Adrenal gland (tissue), 12 donors: Measurements from ENCODE around the gene LCOR. TPM values are rescaled to one million over a fixed set of nuclear protein-coding genes. Genes with fewer than 3 reads are reported as not detected.

ENCODE experiments used
- DNase-seq, 7 donors: peaks; one replicate each; pipeline ENCODE4 v3.0.0-alpha.2; 2019 to 2020
- H3K27ac ChIP-seq, 5 donors: fragments of 200-600 bp; sonication (generic) in 4 of 5; 1 replicate in 3 of 5; 2 replicates in 2 of 5; pipeline versions ENCODE4 v1.5.1 to v1.8.0; 2016 to 2020; ENCODE audit warnings: mild to moderate bottlenecking in 1 of 5
- H3K27me3 ChIP-seq: fragments of 200-600 bp; 2 replicates; pipeline ENCODE4 v1.8.0; 2021
- H3K36me3 ChIP-seq, 2 donors: fragments of 200-600 bp; replicated peaks in 1 of 2; 1 replicate in 1 of 2; 2 replicates in 1 of 2; pipeline versions ENCODE4 v1.5.1 to v1.8.0; 2018 to 2022
- H3K4me1 ChIP-seq, 2 donors: fragments of 200-600 bp; replicated peaks in 1 of 2; 1 replicate in 1 of 2; 2 replicates in 1 of 2; pipeline versions ENCODE4 v1.5.1 to v1.8.0; 2018 to 2021
- H3K4me3 ChIP-seq, 4 donors: fragments of 200-600 bp; sonication (generic) in 3 of 4; one replicate each; pipeline ENCODE4 v1.5.1; 2016 to 2018
- H3K9me3 ChIP-seq, 3 donors: fragments of 200-600 bp; sonication (generic) in 1 of 3; replicated peaks in 1 of 3; 1 replicate in 2 of 3; 2 replicates in 1 of 3; pipeline versions ENCODE4 v1.5.1 to v1.8.0; 2016 to 2021
- CTCF ChIP-seq, 6 experiments: fragments of 450-650 bp in 4 of 6; fragments of 200-600 bp in 2 of 6; sonication (generic) in 1 of 6; IDR thresholded peaks; 1 replicate in 5 of 6; 2 replicates in 1 of 6; pipeline versions ENCODE4 v1.5.1 to v1.8.0; 2016 to 2021; ENCODE audit warnings: antibody characterized with exemption in 6 of 6, mild to moderate bottlenecking in 2 of 6, moderate library complexity in 1 of 6
- POLR2A ChIP-seq, 2 donors: fragments of 450-650 bp; IDR thresholded peaks; one replicate each; pipeline ENCODE4 v1.6.1; 2017; ENCODE audit warnings: antibody characterized with exemption in 2 of 2, mild to moderate bottlenecking in 2 of 2, moderate library complexity in 1 of 2
- WGBS, 4 donors: extraction: QIAGEN DNeasy Blood & Tissue Kit in 2 of 4; methylation state at CpG; one replicate each; pipeline versions ENCODE4 v1.1.5 to v1.1.7; 2013 to 2017; 5-methylcytosine and 5-hydroxymethylcytosine counted together
- intact Hi-C, 2 donors: fragments of 100-400 bp; cut with DNase I; formaldehyde crosslinking; loops; one replicate each; pipeline versions ENCODE4 v1.14.1 to v1.15.0; 2022 to 2023
- polyA plus RNA-seq, 3 donors: library from polyadenylated mRNA; stranded (reverse); fragments of 200-250 nt in 2 of 3; fragments of 350-450 nt in 1 of 3; fragmentation: Illumina TruSeq in 1 of 3; extraction: RNeasy Lipid Tissue Mini Kit (QIAGEN cat#74804) in 1 of 3; gene quantifications; one replicate each; pipeline ENCODE4 v1.2.3, GENCODE V29; 2013 to 2014
- total RNA-seq, 9 donors: library from RNA; depleted of rRNA in 4 of 9; stranded (reverse); fragments of >200 nt in 4 of 9; fragments of 120-200 nt in 1 of 9; fragmentation: NEBNext Ultra II Directional in 1 of 9; extraction: Animal tissue kit (Norgen Biotek cat#: 25700) in 1 of 9; gene quantifications; one replicate each; pipeline versions ENCODE4 v1.1.0 to v1.2.4, GENCODE V29; 2013 to 2023
- donor health status: healthy with polysubstance abuse.
- donor health status: Bipolar disorder and iron deficiency.
- donor health status: DM: yes; HTN: yes; CAD: no.
- donor health status: DM: no; HTN: no; CAD: no.
- donor health status: DM: no; HTN: no; CAD: no.
- donor health status: DM: yes; HTN: yes; CAD: no.

LCOR gene
- total and polyA plus RNA-seq, 12 donors, result 1.5 to 38.4 (median 17.2) TPM

- intact Hi-C loops, result loop anchor here (10.0 kb wide), 1 partner anchor 264 kb away; no protein-coding TSS in a partner anchor
Measured at GRCh38 chr10:97028832-97029178, 196.7 kb downstream of the LCOR start.

GRCh38 chr10:97029271-97029670 is 197.2 kb downstream of the LCOR start:
- Histone ChIP-seq H3K27ac (no peak overlapping the region), H3K36me3 (no peaks in the 10 kb centered on the region), H3K27me3 (no peaks in the 10 kb centered on the region), H3K9me3 (no peaks in the 10 kb centered on the region), H3K4me3 (no peak overlapping the region), H3K4me1 (peaks cover 0 to 9% of the 10 kb centered on the region in 2 donors)
- intact Hi-C loops, result loop anchor here (10.0 kb wide), 1 partner anchor 264 kb away; no protein-coding TSS in a partner anchor
- 72 to 81% (median 76%) methylated on average over 3 of the region's 3 CpGs for WGBS, 4 donors
- DNase-seq, result no peak
- no peak for TF ChIP-seq CTCF (IDR thresholded peaks at IDR 0.05)
- no peak for TF ChIP-seq POLR2A (IDR thresholded peaks at IDR 0.05)

More at GRCh38 chr10:97028832-97029178, 196.7 kb downstream of the LCOR start:
- Histone ChIP-seq H3K9me3 (no peaks in the 10 kb centered on the region), H3K27me3 (no peaks in the 10 kb centered on the region), H3K4me1 (peaks cover 2 to 13% of the 10 kb centered on the region in 2 donors), H3K36me3 (no peaks in the 10 kb centered on the region), H3K4me3 (no peak overlapping the region), H3K27ac (no peak overlapping the region)
- WGBS, 4 donors, result 88 to 97% (median 93%) methylated on average over 3 of the region's 3 CpGs
- DNase-seq, result no peak
- no peak for TF ChIP-seq CTCF (IDR thresholded peaks at IDR 0.05)
- no peak for TF ChIP-seq POLR2A (IDR thresholded peaks at IDR 0.05)

- no peak overlapping the region for H3K4me3 ChIP-seq
- no peak overlapping the region for H3K27ac ChIP-seq
- intact Hi-C loops, result loop anchor here in 1 of 2 donors (10.0 kb wide), 1 partner anchor 206 kb away; no protein-coding TSS in a partner anchor
- no peak for TF ChIP-seq POLR2A (IDR thresholded peaks at IDR 0.05)
- no peak for TF ChIP-seq CTCF (IDR thresholded peaks at IDR 0.05)
- H3K36me3 ChIP-seq, result no peaks in the 10 kb centered on the region
- H3K27me3 ChIP-seq, result no peaks in the 10 kb centered on the region
- 70 to 82% (median 82%) methylated on average over 6 of the region's 6 CpGs for WGBS, 4 donors
- H3K9me3 ChIP-seq, result no peaks in the 10 kb centered on the region
- no peaks in the 10 kb centered on the region for H3K4me1 ChIP-seq
- no peak for DNase-seq
Measured at GRCh38 chr10:97030894-97031293, 198.8 kb downstream of the LCOR start.

- H3K36me3 ChIP-seq, result no peaks in the 10 kb centered on the region
- H3K9me3 ChIP-seq, result no peaks in the 10 kb centered on the region
- no peaks in the 10 kb centered on the region for H3K27me3 ChIP-seq
- intact Hi-C loops, result loop anchor here in 1 of 2 donors (10.0 kb wide), 1 partner anchor 207 kb away; no protein-coding TSS in a partner anchor
- TF ChIP-seq POLR2A (IDR thresholded peaks at IDR 0.05), result no peak
- no peak for TF ChIP-seq CTCF (IDR thresholded peaks at IDR 0.05)
- H3K4me3 ChIP-seq, result no peak overlapping the region
- 84 to 89% (median 88%) methylated on average over 11 of the region's 11 CpGs; no CpG with 5 or more reads in 1 of the 4 donors for WGBS, 4 donors
- no peaks in the 10 kb centered on the region for H3K4me1 ChIP-seq
- no peak overlapping the region for H3K27ac ChIP-seq
- DNase-seq, result no peak
Measured at GRCh38 chr10:97031459-97031858, 199.4 kb downstream of the LCOR start.
